HepG2 (cell line): ENCODE results near the gene XPO5. TPM values are rescaled to one million over a fixed set of nuclear protein-coding genes. Genes with fewer than 3 reads are reported as not detected.

ENCODE experiments used
- ARID4A ChIP-seq: sonication (generic); formaldehyde crosslinking; IDR thresholded peaks from 2 replicates; pipeline ENCODE4 v1.5.0; 2020; ENCODE audit warnings: mild to moderate bottlenecking, missing genetic modification reagents, borderline replicate concordance
- CBX2 ChIP-seq, 2 experiments: fragments of 200-600 bp in 1 of 2; sonication (generic); formaldehyde crosslinking in 1 of 2; IDR thresholded peaks; 2 replicates each; pipeline versions ENCODE4 v1.7.0 to v1.8.1; 2018 to 2022; ENCODE audit warnings: low read depth in 2 of 2, low read length in 1 of 2, mild to moderate bottlenecking in 1 of 2, missing genetic modification reagents in 1 of 2
- EZH2 ChIP-seq: conservative IDR thresholded peaks from 2 replicates; pipeline ENCODE4 v1.6.1; 2012; ENCODE audit warnings: mild to moderate bottlenecking, low read depth, low read length, moderate library complexity
- NR2F6 ChIP-seq, 2 experiments: IDR thresholded peaks; 2 replicates each; pipeline ENCODE4 v1.6.1; 2016; ENCODE audit warnings: antibody characterized with exemption in 1 of 2, mild to moderate bottlenecking in 1 of 2
- RBM22 ChIP-seq: fragments of 200-400 bp; formaldehyde crosslinking; optimal IDR thresholded peaks from 2 replicates; pipeline ENCODE3; 2017; ENCODE audit warnings: mild to moderate bottlenecking, low read length, moderate library complexity
- UBTF ChIP-seq: sonication (generic); formaldehyde crosslinking; IDR thresholded peaks from 2 replicates; pipeline ENCODE4 v1.4.0; 2020; ENCODE audit warnings: mild to moderate bottlenecking, missing genetic modification reagents
- WIZ ChIP-seq: sonication (generic); formaldehyde crosslinking; IDR thresholded peaks from 2 replicates; pipeline ENCODE4 v1.5.1; 2020; ENCODE audit warnings: mild to moderate bottlenecking, missing genetic modification reagents
- ZNF101 ChIP-seq: sonication (generic); formaldehyde crosslinking; IDR thresholded peaks from 2 replicates; pipeline ENCODE4 v1.4.0; 2020; ENCODE audit warnings: mild to moderate bottlenecking, low read depth, missing genetic modification reagents, borderline replicate concordance
- ZNF275 ChIP-seq: sonication (generic); formaldehyde crosslinking; IDR thresholded peaks from 2 replicates; pipeline ENCODE4 v1.8.0; 2022; ENCODE audit warnings: missing genetic modification reagents, mild to moderate bottlenecking, inconsistent platforms, borderline replicate concordance
- ZNF382 ChIP-seq: sonication (generic); formaldehyde crosslinking; IDR thresholded peaks from 2 replicates; pipeline ENCODE4 v1.5.0; 2020; ENCODE audit warnings: missing genetic modification reagents, mild to moderate bottlenecking, borderline replicate concordance
- ZNF567 ChIP-seq: sonication (generic); formaldehyde crosslinking; IDR thresholded peaks from 2 replicates; pipeline ENCODE4 v1.8.1; 2023; ENCODE audit warnings: mild to moderate bottlenecking, missing genetic modification reagents, borderline replicate concordance
- ZNF782 ChIP-seq: sonication (generic); formaldehyde crosslinking; IDR thresholded peaks from 2 replicates; pipeline ENCODE4 v1.4.0; 2020; ENCODE audit warnings: missing genetic modification reagents, mild to moderate bottlenecking, borderline replicate concordance
- polyA plus RNA-seq, 8 experiments: library from polyadenylated mRNA; depleted of rRNA in 3 of 8; stranded (reverse) in 7 of 8; unstranded in 1 of 8; fragments of >200 nt; fragmentation: Illumina TruSeq in 4 of 8; extraction: Trizol in 4 of 8; gene quantifications; 2 replicates each; pipeline versions ENCODE4 v1.2.1 to v1.2.3, GENCODE V29; 2011 to 2016; ENCODE audit warnings: low read depth in 4 of 8, missing spikeins in 1 of 8, mixed read lengths in 1 of 8; ENCODE audit not compliant: insufficient read depth in 1 of 8
- total RNA-seq, 5 experiments: library from RNA; depleted of rRNA; stranded (reverse); fragments of >200 nt; fragmentation: Illumina TruSeq; extraction: Trizol; gene quantifications; 2 replicates each; pipeline ENCODE4 v1.2.3, GENCODE V29; 2016; ENCODE audit warnings: low read depth in 1 of 5
- TF ChIP-seq, protein P1 (sequence below): sonication (generic); formaldehyde crosslinking; conservative IDR thresholded peaks from 2 replicates; pipeline ENCODE4 v1.8.0; 2022; ENCODE audit warnings: low read depth, missing genetic modification reagents
- TF ChIP-seq, protein P2 (sequence below): sonication (generic); formaldehyde crosslinking; IDR thresholded peaks from 2 replicates; pipeline ENCODE4 v1.9.0; 2021; ENCODE audit warnings: missing genetic modification reagents, borderline replicate concordance

Gene XPO5
- total and polyA plus RNA-seq, 2 of the 13 experiments (the other 11 are each of a cell fraction or from before 2014, with no cell fraction given) = 52.2 to 68.0 TPM

DNA sequence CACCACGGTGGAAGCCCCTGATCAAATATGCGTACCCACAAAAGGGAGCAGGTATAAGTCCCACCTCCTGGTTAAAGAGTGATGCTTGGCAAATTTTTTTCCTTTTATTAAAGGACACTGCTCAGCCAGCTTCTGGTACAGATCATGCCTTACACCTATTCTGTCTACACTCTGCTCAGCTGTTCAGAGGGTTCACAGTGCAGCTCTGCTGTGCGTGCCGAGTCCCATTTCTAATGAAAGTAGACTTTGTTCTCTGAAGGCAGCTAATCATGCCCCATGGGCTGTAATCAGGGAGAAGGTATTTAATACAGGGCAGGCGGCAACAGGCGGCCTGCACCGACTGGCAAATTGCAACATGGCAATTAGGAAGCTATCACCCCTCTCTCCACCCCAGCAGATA is 82.0 kb downstream of the XPO5 start (continued):
- TF ChIP-seq UBTF (CRISPR knock-in tag) = no peak
- TF ChIP-seq NR2F6 (IDR thresholded peaks at IDR 0.05) = no peak; the same call in 1 of the 2 replicates
- TF ChIP-seq NR2F6 (CRISPR knock-in tag; IDR thresholded peaks at IDR 0.05) = peak; percentile 39; the same call in 1 of the 2 replicates
- no peak for TF ChIP-seq ZNF275
- no peak for TF ChIP-seq ZNF101 (CRISPR knock-in tag)
- TF ChIP-seq WIZ (CRISPR knock-in tag) = no peak
- no peak for TF ChIP-seq ZNF382 (CRISPR knock-in tag)
- TF ChIP-seq CBX2 (IDR thresholded peaks at IDR 0.05; ENCODE audit: low read depth, low read length) = no peak
- no peak for TF ChIP-seq CBX2 (CRISPR knock-in tag; IDR thresholded peaks at IDR 0.05; ENCODE audit: low read depth)
- peak; percentile 41; the same call in 1 of the 2 replicates for TF ChIP-seq ARID4A (CRISPR knock-in tag)
- TF ChIP-seq, protein P1, sequence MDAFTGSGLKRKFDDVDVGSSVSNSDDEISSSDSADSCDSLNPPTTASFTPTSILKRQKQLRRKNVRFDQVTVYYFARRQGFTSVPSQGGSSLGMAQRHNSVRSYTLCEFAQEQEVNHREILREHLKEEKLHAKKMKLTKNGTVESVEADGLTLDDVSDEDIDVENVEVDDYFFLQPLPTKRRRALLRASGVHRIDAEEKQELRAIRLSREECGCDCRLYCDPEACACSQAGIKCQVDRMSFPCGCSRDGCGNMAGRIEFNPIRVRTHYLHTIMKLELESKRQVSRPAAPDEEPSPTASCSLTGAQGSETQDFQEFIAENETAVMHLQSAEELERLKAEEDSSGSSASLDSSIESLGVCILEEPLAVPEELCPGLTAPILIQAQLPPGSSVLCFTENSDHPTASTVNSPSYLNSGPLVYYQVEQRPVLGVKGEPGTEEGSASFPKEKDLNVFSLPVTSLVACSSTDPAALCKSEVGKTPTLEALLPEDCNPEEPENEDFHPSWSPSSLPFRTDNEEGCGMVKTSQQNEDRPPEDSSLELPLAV (CRISPR knock-in tag) = no peak
- 0 out of 2 replicates have a peak, but pooled peaks have one; percentile 35 for TF ChIP-seq ZNF782
- no peak for TF ChIP-seq EZH2
- TF ChIP-seq RBM22 = no peak
- TF ChIP-seq, protein P2, sequence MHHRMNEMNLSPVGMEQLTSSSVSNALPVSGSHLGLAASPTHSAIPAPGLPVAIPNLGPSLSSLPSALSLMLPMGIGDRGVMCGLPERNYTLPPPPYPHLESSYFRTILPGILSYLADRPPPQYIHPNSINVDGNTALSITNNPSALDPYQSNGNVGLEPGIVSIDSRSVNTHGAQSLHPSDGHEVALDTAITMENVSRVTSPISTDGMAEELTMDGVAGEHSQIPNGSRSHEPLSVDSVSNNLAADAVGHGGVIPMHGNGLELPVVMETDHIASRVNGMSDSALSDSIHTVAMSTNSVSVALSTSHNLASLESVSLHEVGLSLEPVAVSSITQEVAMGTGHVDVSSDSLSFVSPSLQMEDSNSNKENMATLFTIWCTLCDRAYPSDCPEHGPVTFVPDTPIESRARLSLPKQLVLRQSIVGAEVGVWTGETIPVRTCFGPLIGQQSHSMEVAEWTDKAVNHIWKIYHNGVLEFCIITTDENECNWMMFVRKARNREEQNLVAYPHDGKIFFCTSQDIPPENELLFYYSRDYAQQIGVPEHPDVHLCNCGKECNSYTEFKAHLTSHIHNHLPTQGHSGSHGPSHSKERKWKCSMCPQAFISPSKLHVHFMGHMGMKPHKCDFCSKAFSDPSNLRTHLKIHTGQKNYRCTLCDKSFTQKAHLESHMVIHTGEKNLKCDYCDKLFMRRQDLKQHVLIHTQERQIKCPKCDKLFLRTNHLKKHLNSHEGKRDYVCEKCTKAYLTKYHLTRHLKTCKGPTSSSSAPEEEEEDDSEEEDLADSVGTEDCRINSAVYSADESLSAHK = no peak
- TF ChIP-seq ZNF567 = no peak
